Measurements from ENCODE around the gene DHRS9.
"Not testable (repeated sequence)": the region's sequence is repeated elsewhere in the genome, so short reads cannot be mapped to it uniquely, and the experiment has no call there.

Gene DHRS9

DNA sequence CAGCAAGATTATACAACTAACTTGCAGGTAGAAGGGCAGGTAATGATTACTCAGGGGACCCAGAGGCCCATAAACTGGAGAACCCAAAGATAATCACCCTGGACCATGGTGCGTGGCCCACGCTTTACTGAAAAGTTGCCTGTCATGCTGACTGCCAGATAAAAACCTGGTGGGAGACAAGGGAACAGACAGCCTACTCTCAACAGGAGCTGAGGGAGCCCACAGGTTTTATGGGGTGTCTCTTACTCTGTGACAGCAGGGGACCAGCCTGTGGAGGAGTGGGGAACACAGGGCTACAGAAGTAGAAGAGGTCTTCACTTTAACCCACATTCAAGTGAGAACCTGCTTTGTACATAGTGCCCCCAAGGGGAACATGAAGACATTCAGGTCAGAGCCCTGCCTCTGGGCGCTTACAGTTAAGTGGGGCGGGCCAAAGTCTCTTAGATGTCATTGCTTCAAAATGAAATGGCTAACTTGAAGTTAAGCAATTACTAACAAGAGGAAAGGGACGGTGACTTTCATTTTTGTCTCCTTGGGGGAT, 60.4 kb downstream of the DHRS9 start:
- Histone ChIP-seq H3K9me3 (ENCODE audit: control insufficient read depth, low read length) (no peaks in the 10 kb centered on the region), H3K9ac (ENCODE audit: low read length) (no peak overlapping the region), H3K36me3 (ENCODE audit: control insufficient read depth, insufficient read depth, low read length) (no peaks in the 10 kb centered on the region), H3K27me3 (ENCODE audit: control insufficient read depth, insufficient read depth, low read length) (no peaks in the 10 kb centered on the region), H3K4me1 (ENCODE audit: control insufficient read depth, insufficient read depth, low read length) (no peaks in the 10 kb centered on the region), H3K4me3 (ENCODE audit: low read length) (no peak overlapping the region)

DNA sequence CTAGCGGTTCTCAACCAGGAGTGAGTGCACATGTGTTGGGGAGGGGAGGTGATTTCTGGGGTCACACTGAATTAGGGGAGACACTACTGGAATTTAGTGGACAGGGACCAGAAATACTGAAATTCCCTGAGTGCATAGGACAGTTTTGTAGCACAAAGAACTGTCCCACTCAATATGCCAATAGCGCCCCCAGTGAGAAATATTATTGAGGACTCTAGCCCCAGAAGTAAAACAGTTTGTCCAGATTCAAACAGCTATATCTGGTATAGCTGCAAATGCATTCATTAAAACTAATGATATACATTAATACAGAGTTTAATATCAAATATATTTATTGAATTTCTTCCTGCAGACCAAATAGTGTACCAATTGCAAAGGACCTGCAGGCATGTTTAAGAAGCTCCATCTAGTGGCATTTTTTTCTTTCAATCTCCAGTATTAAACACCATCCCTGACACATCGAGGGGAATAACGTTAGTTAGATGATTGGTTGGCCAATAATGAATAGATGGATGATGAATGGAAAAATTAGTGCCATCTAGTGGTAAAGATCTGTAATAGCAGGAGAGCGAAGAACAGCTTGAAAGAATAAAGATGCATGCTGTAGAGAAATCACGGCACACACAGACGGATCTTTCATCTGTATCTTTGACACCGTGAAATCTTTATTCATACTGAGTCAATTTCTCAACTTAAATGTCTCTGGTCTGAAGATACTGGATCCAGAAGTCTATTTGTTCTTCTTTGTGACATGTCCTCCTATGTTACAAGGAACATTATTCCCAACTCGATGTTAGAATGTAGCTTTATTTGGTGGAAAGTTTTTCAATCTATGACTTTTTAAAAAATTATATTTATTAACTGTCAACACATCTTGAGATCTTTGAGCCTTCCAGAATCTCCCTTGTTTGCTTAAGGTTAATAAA, 62.5 kb downstream of the DHRS9 start:
- no peak overlapping the region for H3K9ac ChIP-seq (ENCODE audit: low read length)
- H3K4me3 ChIP-seq (ENCODE audit: low read length), result no peak overlapping the region
- no peaks in the 10 kb centered on the region for H3K9me3 ChIP-seq (ENCODE audit: control insufficient read depth, low read length)
- H3K27me3 ChIP-seq (ENCODE audit: control insufficient read depth, insufficient read depth, low read length), result no peaks in the 10 kb centered on the region
- no peaks in the 10 kb centered on the region for H3K4me1 ChIP-seq (ENCODE audit: control insufficient read depth, insufficient read depth, low read length)
- H3K36me3 ChIP-seq (ENCODE audit: control insufficient read depth, insufficient read depth, low read length), result no peaks in the 10 kb centered on the region

DNA sequence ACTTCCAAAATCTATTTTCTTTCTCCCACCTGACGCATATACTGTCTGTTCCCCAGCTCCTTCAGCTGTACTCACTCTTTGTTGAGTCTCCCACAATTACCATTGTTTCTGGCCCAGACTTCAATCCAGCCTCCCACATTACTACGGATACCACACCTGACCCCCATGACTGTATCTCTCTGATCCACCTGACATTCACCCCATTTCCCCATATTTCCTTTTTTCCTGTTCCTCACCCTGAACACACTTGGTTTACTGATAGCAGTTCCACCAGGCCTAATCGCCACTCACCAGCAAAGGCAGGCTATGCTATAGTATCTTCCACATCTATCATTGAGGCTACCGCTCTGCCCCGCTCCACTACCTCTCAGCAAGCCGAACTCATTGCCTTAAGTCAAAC, 64.9 kb downstream of the DHRS9 start:
- not testable (repeated sequence) for H3K36me3 ChIP-seq (ENCODE audit: control insufficient read depth, insufficient read depth, low read length); H3K4me1 ChIP-seq (ENCODE audit: control insufficient read depth, insufficient read depth, low read length); H3K9me3 ChIP-seq (ENCODE audit: control insufficient read depth, low read length); H3K27me3 ChIP-seq (ENCODE audit: control insufficient read depth, insufficient read depth, low read length); H3K4me3 ChIP-seq (ENCODE audit: low read length); H3K9ac ChIP-seq (ENCODE audit: low read length)

DNA sequence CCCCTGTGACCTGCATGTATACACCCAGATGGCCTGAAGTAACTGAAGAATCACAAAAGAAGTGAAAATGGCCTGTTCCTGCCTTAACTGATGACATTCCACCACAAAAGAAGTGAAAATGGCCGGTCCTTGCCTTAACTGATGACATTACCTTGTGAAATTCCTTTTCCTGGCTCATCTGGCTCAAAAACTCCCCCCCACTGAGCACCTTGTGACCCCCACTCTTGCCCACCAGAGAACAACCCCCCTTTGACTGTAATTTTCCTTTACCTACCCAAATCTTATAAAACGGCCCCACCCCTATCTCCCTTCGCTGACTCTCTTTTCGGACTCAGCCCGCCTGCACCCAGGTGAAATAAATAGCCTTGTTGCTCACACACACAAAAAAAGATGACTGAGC, 67.1 kb downstream of the DHRS9 start:
- not testable (repeated sequence) for H3K27me3 ChIP-seq (ENCODE audit: control insufficient read depth, insufficient read depth, low read length); H3K9me3 ChIP-seq (ENCODE audit: control insufficient read depth, low read length); H3K9ac ChIP-seq (ENCODE audit: low read length); H3K36me3 ChIP-seq (ENCODE audit: control insufficient read depth, insufficient read depth, low read length); H3K4me1 ChIP-seq (ENCODE audit: control insufficient read depth, insufficient read depth, low read length); H3K4me3 ChIP-seq (ENCODE audit: low read length)

- H3K27me3 ChIP-seq (ENCODE audit: control insufficient read depth, insufficient read depth, low read length), result no peaks in the 10 kb centered on the region
- no peaks in the 10 kb centered on the region for H3K36me3 ChIP-seq (ENCODE audit: control insufficient read depth, insufficient read depth, low read length)
- no peak overlapping the region for H3K9ac ChIP-seq (ENCODE audit: low read length)
- H3K4me1 ChIP-seq (ENCODE audit: control insufficient read depth, insufficient read depth, low read length), result no peaks in the 10 kb centered on the region
- H3K9me3 ChIP-seq (ENCODE audit: control insufficient read depth, low read length), result no peaks in the 10 kb centered on the region
- no peak overlapping the region for H3K4me3 ChIP-seq (ENCODE audit: low read length)
Observed at GRCh38 chr2:169136885-169137534, 67.6 kb downstream of the DHRS9 start.

DNA sequence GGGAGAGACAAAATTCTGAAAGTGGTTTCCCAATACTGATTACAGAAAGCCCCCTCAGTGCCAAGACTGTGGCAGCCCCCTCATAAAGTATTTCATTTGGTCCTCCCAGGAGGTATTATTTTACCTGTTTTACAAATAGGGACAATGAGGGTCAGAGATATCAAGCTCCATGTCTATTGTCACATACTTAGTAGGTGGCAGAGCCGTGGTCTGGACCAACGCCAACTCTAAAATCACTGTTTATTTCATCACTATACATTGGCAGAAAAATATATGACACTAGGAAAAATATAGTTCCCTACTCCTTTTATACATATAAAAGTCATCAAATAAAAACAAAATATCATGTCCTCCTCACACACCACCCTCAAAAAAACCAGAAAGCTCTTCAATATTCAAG, 68.6 kb downstream of the DHRS9 start:
- Histone ChIP-seq H3K27me3 (ENCODE audit: control insufficient read depth, insufficient read depth, low read length) (no peaks in the 10 kb centered on the region), H3K36me3 (ENCODE audit: control insufficient read depth, insufficient read depth, low read length) (no peaks in the 10 kb centered on the region), H3K4me1 (ENCODE audit: control insufficient read depth, insufficient read depth, low read length) (no peaks in the 10 kb centered on the region), H3K4me3 (ENCODE audit: low read length) (no peak overlapping the region), H3K9me3 (ENCODE audit: control insufficient read depth, low read length) (no peaks in the 10 kb centered on the region), H3K9ac (ENCODE audit: low read length) (no peak overlapping the region)

DNA sequence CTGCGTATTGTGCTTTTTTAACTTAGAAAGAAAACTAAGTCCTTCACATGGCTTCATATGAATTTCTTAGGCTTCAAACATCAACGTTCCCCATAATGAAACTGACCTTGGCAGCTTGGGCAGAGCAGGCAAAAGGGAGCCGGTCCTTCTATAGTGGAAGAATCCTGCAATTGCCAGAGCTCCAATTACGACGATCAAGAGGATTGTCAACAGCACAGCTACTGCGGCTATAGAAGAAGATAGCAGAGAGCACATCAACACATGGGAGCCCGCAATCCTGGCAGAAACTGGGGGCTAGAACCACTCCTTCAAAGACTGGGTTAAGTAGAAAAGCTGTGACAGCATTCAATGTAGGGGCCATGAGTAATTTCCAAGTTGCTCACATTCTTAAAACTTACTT, 69.8 kb downstream of the DHRS9 start:
- no peaks in the 10 kb centered on the region for H3K9me3 ChIP-seq (ENCODE audit: control insufficient read depth, low read length)
- no peak overlapping the region for H3K4me3 ChIP-seq (ENCODE audit: low read length)
- H3K9ac ChIP-seq (ENCODE audit: low read length), result no peak overlapping the region
- H3K36me3 ChIP-seq (ENCODE audit: control insufficient read depth, insufficient read depth, low read length), result no peaks in the 10 kb centered on the region
- no peaks in the 10 kb centered on the region for H3K27me3 ChIP-seq (ENCODE audit: control insufficient read depth, insufficient read depth, low read length)
- H3K4me1 ChIP-seq (ENCODE audit: control insufficient read depth, insufficient read depth, low read length), result no peaks in the 10 kb centered on the region

- H3K36me3 ChIP-seq (ENCODE audit: control insufficient read depth, insufficient read depth, low read length), result no peaks in the 10 kb centered on the region
- H3K27me3 ChIP-seq (ENCODE audit: control insufficient read depth, insufficient read depth, low read length), result no peaks in the 10 kb centered on the region
- H3K9me3 ChIP-seq (ENCODE audit: control insufficient read depth, low read length), result no peaks in the 10 kb centered on the region
- H3K9ac ChIP-seq (ENCODE audit: low read length), result no peak overlapping the region
- no peaks in the 10 kb centered on the region for H3K4me1 ChIP-seq (ENCODE audit: control insufficient read depth, insufficient read depth, low read length)
- no peak overlapping the region for H3K4me3 ChIP-seq (ENCODE audit: low read length)
Observed at GRCh38 chr2:169139993-169140767, 70.8 kb downstream of the DHRS9 start.

DNA sequence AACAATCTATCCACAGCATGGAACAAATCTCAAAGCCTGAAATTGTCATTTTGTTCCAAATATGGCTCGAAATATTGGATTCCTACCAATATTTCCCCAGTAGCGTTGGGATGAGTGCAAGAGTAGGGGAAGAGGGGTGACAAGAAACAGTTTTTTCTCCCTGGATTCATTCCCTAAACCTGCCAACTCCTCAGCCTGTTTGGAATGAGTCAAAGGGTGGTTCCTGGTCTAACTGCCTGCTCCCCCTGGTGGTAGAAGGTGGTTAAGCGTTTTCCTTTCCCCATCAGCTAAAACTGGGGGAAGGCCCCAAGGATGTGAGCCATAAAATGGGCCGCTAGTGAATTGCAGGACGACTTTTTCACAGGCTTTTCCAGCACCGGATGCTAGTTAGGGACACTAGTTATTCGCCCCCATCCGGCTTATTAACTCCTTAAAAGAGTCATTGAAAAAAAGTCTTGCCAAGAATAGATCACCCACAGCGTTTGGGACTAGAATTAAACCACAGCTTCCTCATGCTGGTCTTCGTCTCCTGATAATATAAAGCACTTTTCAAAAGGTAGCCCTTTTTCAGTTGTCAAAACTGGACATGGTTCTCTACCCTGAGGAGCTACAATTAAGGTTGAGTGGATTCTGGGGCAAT, 72.5 kb downstream of the DHRS9 start:
- Histone ChIP-seq H3K36me3 (ENCODE audit: control insufficient read depth, insufficient read depth, low read length) (no peaks in the 10 kb centered on the region), H3K9ac (ENCODE audit: low read length) (no peak overlapping the region), H3K27me3 (ENCODE audit: control insufficient read depth, insufficient read depth, low read length) (no peaks in the 10 kb centered on the region), H3K9me3 (ENCODE audit: control insufficient read depth, low read length) (no peaks in the 10 kb centered on the region), H3K4me3 (ENCODE audit: low read length) (no peak overlapping the region), H3K4me1 (ENCODE audit: control insufficient read depth, insufficient read depth, low read length) (no peaks in the 10 kb centered on the region)

DNA sequence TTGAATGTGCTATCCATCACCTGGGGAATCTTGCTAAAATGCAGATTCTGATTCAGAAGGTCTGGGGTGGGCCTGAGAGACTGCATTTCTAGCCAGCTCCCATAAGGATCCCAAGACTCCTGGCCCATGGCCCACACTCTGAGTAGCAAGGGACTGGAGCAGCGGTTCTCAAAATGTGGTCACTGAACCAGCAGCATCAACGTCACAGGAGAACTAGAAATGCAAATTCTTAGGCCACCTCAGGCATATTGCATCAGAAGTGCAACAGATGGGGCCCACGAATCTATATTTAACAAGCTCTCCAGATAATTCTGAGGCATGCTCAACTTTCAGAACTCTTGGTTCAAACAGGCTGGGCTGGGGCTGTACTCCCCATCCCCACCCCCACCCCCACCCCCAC, 74.6 kb downstream of the DHRS9 start:
- no peak overlapping the region for H3K4me3 ChIP-seq (ENCODE audit: low read length)

More for the DNA sequence above, 74.6 kb downstream of the DHRS9 start:
- Histone ChIP-seq H3K4me1 (ENCODE audit: control insufficient read depth, insufficient read depth, low read length) (no peaks in the 10 kb centered on the region), H3K27me3 (ENCODE audit: control insufficient read depth, insufficient read depth, low read length) (no peaks in the 10 kb centered on the region), H3K9me3 (ENCODE audit: control insufficient read depth, low read length) (no peaks in the 10 kb centered on the region), H3K9ac (ENCODE audit: low read length) (no peak overlapping the region), H3K36me3 (ENCODE audit: control insufficient read depth, insufficient read depth, low read length) (no peaks in the 10 kb centered on the region)

All from mucosa of stomach (tissue), 1 donor.